GM18873 (cell line): ENCODE data around the gene CELF2.

ENCODE experiments used
- ATAC-seq: cut with Tn5 transposase; IDR thresholded peaks from one replicate; pipeline ENCODE4 v1.9.1; 2021; ENCODE audit warnings: mild to moderate bottlenecking, moderate library complexity, moderate number of reproducible peaks; ENCODE audit not compliant: unreplicated experiment, low FRiP score

The CELF2 gene

GRCh38 chr10:11003679-11004078, 14.0 kb upstream of the CELF2 start:
- no peak for ATAC-seq

GRCh38 chr10:11004144-11005077, 13.3 kb upstream of the CELF2 start:
- ATAC-seq = no peak

DNA sequence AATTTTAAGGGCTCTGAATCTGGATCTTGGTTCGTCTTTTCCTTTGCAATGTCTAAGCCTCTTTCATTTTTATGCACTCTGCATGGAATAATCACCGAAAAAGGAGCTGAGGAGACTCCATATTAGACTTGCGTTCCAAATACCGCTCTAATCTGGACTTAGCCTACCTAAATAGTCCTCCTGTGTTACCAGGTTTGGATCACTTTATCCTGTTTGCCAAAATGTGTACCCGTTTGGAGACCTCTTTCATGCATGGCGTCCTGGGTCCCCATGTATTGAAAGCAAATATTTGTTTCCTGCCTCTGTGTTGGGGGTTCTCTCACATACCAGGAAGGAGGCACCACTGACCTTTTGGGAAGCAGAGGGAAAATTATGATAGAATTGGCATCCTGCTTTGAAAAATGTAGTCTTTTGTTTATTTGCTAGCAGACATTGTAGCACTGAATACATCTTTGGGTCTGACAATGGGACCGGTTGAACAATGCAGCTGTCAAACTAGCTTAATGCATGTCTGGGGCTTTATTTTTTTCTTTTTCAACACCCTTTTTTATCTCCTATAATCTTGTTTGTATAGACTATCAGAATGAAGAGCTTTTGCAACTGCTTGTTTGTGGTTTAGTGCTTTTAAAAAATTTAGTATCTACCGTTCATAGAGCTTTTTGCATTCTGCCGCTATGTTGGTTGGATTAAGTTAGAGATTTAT, 11.8 kb upstream of the CELF2 start:
- no peak for ATAC-seq

DNA sequence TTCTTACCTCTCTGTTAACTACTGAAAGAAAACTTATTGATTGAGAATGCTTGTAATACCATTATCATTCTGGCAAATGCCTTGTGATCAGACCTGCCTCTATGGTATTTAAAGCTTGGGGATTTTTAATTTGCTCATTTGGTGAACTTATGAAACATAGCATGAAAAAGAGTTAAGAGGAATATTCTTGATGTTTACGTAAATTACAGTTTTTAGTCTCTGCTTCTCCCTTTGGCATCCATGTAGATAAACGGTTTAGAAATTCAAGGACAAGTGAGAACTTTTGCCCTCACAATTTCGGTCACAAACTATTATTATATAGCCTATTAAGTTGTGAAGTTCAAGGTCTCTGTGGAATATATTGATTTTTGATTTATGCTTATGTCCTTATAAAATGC, 11.2 kb upstream of the CELF2 start:
- no peak for ATAC-seq

DNA sequence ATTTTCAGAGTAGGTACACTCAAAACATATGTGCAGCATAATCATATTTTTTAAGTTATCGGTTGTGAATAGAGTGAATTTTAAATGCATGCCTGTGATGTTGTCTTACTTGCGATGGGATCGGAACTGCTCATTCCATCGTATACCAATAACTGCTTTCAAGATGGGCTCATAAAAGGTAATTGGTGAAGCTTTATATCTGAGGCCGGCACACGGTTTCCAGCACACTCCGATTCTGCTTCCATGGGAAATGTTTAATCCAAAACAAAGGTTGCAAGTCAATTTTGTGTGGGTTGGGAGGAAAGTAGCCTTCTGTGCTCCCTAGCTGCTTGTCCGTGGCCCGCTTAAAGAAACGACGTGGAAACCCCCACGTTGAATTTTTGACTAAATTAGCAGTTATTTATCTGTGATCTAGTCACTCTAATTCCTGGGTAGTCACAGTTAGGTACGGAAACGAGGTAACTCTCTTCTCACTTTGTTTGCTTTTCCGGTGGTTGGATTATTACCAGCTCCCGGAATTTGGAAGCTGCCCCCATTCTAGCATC, 10.1 kb upstream of the CELF2 start:
- no peak for ATAC-seq

DNA sequence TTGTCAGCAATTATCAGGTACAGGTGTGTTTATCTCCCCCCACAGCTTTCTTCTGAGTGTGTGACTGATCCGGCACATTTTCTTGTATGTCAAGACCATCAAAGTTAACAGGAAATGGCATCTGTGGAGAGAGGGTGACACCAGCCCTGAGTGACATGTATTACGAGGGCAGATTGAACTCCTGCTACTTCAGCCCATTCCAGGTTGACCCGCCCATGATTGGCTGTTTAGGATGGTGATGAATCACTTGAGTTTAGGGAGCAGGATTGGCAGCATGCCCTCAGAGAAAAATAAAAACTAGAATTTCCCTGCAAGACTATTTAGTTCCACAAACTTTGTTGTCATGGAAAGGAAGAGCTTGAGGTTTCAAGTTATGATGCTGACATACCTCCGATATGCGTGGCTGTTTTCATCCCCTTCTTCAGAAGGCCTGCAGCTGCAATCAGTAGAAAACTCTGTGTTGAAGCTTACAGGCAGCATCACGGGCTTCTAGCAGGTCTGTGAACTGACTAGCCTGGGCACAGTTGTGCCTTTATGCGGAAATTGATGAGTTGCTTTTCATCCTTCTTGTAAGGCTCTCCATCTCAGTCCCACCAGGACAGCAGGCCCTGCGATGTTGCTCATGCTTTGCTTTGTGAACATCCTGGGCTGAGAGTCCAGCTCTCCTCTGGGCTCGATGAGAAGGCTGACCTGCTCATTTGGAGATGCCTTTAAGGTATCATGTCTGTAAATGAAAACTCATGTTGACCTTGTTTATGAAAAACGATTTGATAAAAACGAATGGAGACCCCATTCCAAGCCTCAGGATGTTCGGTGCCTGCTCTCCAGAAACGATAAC, 8.0 kb upstream of the CELF2 start:
- no peak for ATAC-seq

GRCh38 chr10:11010582-11010981, 7.1 kb upstream of the CELF2 start:
- no peak for ATAC-seq

- no peak for ATAC-seq
Measured at GRCh38 chr10:11011436-11011835, 6.2 kb upstream of the CELF2 start.

- no peak for ATAC-seq
Measured at GRCh38 chr10:11011984-11012383, 5.7 kb upstream of the CELF2 start.

DNA sequence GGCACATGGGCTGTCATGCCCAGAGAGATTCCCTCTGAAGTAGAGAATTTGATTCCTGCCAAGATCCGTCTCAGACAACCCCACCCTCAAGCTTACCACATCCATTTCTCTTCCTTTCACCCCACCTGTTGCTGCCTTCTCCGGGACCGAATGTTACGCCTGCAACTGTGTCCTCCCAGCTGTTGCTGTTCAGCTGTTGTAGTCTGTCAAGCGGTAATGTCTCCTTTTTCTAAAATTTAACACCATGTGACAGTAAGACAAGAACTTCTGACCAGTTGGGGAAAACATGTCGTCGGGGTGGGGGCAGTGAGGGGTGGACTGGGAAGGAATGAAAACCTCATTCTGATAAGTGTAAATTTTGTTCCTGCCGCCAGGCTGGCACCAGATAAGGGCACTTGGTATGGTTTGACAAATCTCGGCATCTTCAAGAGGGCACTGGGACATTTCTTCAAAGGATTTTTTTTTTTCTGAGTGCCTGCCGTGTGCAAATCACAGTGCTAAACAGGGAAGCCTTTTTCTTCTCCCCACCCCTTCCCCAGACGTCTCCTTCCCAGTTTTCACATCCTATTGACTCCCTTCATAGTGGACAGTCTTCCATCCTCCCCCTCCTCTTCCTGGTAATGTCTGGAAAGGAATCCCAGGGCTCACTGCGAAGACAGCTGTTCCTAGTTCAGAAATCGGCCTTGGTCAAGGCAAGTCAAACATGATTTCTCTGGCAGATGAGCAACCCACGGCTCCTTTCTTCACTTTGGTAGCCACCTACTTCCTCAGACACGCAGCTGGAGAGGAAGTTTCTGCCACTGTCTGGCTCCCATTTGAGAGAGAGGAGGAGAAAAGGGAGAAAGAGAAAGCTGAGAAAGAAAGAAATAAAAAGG, 5.0 kb upstream of the CELF2 start:
- no peak for ATAC-seq

DNA sequence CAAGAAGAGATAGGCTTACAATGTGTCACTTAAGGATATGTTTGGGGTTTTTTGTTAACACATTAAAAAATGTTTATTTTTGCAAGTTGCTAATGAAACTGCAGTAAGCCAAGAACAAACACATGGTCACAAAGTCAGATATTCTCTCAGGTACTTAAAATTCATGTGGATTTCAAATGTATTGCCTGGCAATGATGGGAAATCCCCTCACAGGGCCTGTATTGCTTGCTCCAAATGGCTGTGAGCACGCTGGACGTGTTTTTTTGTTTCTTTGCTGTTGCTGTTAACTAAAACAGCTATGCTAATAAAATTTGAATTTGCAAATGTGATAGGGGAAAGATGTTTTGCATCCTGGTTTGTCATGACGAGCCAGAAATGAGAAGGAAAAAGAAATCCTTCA, 3.8 kb upstream of the CELF2 start:
- ATAC-seq = no peak

DNA sequence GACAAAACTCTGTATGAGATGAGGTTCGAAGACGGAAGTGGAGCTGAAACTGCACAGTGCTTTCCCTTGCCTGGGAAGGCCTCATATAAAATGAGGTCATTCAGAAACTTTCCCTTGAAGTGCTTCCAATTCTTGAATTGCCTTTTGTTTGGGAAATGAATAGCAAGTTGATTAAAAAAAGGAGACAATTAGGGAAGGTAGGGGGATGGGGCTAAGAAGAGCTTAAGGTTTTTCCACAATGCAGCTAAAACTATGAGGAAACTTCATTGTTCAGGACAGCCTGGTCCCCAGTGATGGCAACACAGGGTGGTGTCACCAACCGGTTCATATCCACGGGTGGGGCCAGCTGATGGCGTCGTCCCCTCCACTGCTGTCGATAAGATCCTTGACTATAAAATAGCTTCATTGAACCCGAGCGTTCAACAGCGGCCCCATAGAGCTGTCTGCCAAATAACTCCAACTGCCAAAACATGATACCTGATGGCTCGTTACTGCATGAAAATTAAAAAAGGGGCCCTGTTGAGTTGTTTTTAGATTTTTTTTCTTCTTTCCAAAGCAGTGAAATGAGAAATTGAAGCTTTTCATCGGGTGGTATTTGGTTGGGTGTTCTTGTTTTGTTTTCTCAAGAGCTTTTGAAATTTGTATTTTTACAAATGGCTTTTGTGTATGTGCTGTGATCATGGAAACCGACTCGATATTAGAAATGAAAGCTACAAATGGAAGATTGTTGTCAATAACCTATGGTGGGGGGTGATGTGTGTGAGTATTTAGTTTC, 2.8 kb upstream of the CELF2 start:
- ATAC-seq = no peak

DNA sequence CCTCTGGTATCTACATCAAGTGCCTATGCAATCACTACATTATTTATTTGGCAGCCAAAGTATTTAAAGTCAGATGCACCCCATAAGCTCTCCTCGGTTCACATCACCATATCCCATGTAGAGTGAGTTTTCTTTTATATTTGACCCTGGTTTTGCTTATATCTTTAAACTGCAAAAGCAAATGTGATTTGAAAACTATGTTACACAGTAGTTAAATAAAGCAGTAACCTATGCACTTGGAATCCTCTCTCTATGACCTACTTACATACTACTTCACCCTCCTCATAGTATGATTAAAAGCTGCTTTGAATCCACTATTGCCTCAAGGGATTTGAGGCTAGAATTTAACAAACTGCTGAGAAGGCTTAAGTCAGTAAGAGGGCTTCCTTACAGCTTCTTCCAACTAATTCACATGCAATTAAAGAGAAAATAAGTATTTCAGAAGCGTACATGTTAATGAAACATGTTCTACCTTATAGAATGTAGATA, 2.2 kb upstream of the CELF2 start:
- no peak for ATAC-seq

DNA sequence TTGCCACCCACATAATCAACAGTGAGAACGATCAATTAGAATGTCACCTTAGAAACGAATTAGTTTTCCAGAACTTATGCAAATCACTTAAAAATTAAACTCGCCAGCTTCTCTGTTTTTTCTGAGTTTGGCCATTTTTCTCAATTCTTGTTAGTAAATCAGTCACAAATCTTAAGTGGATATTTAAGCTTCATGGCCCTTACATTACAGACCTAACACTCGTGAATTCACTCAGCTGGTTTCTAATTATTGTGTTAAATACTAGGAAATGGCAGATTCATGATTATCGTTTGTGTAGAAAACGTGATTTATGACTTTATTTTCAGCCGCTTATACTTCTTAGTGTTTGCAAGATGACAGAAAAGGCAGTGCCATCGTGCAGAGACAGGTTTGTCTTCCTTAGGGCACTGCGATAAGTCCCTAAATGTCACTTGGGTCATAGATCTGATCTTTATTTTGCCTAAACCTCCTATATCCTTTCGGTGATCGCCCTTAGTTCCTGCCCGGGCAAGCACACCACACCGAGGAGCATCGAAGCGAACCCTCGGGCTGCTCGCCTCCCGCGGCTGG, 587 bp upstream of the CELF2 start:
- ATAC-seq = peak; percentile 28

DNA sequence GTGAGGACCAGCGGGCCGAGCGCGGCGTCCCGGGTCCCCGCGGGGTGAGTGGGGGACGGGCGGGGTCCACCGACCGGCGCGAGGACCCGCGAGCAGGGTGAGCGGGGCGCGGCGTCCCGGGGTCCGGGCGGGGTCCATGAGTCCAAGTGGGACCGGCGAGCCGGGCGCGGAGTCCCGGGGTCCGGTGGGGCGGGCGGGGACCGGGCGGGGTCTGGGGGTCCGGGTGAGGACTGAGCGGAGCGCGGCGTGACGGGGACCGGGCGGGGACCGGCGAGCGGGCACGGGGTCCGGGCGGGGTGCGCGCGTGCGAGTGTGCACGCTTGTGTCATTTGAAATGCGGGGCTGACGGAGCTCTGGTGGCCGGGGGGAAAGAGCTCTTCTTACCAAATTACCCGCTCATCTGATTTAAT, 765 bp downstream of the CELF2 start:
- no peak for ATAC-seq

DNA sequence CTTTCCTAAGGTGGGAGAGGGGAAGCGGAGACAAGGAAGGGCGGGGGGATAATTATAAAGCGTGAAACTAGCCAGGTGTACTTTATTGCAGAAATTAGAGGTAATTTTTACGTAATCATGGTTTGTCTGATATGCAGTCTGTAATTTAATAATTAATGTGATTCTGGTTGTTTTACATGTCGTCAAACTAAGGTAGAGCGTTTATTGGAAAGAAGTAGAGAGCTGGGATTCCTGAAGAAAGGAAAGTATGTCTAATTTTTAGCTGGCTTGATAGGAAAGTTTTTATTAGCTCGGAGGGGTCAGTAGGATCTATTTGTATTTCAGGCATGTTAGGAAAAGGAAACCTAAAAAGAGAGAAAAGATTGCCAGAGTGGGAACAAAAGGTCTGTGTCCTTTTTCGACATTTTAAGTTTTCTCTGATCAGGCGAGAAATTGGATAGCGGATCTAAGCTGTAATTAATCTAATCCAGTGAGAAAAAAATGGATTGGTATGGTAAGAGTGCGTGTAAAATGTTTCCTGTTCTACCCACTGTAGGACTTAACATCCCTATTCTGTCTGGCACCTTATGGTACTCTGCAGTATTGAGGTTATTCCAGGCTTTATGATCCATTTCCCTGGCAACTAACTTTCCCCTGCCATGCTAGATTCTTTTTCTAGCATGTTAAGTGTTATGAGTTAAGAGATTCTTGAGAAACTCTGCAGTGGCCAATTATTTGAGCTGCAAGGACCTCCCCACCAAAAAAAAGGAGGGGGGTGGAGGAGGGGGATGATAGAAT, 1.4 kb downstream of the CELF2 start:
- ATAC-seq = no peak

GRCh38 chr10:11019724-11020547, 2.3 kb downstream of the CELF2 start:
- no peak for ATAC-seq
